ENCODE data around the gene KCNK7.
"Not testable (repeated sequence)": the region's sequence is repeated elsewhere in the genome, so short reads cannot be mapped to it uniquely, and the experiment has no call there.

The KCNK7 gene, protein sequence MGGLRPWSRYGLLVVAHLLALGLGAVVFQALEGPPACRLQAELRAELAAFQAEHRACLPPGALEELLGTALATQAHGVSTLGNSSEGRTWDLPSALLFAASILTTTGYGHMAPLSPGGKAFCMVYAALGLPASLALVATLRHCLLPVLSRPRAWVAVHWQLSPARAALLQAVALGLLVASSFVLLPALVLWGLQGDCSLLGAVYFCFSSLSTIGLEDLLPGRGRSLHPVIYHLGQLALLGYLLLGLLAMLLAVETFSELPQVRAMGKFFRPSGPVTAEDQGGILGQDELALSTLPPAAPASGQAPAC

DNA sequence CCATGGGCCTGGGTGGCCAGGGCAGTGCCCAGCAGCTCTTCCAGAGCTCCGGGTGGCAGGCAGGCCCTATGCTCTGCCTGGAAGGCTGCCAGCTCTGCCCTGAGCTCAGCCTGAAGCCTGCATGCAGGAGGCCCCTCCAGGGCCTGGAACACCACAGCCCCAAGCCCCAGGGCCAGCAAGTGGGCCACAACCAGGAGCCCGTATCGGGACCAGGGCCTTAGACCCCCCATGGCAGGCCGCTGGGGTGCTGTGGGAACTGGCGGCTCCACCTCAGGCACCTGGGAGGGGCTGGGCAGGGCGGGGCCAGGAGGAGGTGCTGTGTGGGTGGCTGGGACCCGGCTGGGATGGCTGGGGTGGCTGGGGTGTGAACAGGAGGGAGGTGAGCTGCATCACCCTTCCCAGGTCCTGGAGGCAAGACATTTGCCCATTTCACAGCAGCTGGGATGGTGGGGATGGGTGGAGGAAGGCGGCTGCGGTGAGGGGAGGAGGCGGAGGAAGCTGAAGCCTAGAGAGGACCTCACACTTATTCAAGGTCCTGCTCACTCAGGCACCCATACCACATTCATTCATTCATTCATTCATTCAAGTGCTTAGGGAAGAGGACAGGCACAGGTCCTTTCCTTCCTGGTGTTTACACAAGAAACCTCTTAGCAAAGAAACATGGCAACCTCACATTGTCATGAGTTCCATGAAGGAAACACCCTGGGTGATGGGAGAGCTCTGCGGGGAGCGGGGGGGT lies at the start of gene KCNK7:
TSS of gene KCNK7 (minus strand) at position 258 of the 739 bp plus-strand sequence. CDS start at position 230, 28 bp downstream.
- no peak for DNase-seq (ENCODE audit: low spot score)

DNA sequence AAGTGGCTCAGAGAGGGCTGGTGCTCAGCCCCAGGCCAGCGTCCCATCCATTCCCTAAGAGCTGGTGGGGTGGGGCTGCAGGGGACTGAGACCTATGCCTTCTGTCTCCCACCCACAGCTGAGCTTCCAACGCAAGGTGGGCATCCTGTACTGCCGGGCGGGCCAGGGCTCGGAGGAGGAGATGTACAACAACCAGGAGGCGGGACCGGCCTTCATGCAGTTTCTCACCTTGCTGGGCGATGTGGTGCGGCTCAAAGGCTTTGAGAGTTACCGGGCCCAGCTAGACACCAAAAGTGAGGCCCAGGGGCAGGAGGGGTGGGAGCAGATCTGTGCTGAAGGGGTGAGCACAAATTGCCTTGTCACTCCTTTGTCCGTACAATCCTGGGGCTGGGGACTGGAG lies 49.2 kb upstream of the KCNK7 start:
- DNase-seq (ENCODE audit: low spot score), result no peak

DNA sequence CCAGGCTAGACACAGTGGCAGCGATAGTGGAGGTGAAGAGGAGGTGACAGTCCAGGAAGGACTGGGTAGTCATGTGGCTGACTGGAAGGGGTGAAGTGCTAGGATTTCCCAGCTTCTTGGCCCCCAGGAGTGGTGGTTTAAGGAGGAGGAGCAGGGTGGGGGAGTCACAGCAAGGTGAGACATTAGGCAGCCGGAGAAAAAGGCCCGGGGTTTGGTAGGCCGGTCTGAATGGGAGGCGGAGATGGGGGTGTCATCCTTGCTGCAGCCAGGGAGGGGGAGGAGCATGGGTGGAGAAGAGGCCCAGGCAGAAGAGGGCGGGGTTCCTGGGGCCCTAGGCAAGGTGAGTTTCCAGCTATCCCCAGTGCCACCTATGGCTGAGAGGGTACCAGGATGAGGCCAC lies 48.4 kb upstream of the KCNK7 start:
- DNase-seq (ENCODE audit: low spot score), result no peak

DNA sequence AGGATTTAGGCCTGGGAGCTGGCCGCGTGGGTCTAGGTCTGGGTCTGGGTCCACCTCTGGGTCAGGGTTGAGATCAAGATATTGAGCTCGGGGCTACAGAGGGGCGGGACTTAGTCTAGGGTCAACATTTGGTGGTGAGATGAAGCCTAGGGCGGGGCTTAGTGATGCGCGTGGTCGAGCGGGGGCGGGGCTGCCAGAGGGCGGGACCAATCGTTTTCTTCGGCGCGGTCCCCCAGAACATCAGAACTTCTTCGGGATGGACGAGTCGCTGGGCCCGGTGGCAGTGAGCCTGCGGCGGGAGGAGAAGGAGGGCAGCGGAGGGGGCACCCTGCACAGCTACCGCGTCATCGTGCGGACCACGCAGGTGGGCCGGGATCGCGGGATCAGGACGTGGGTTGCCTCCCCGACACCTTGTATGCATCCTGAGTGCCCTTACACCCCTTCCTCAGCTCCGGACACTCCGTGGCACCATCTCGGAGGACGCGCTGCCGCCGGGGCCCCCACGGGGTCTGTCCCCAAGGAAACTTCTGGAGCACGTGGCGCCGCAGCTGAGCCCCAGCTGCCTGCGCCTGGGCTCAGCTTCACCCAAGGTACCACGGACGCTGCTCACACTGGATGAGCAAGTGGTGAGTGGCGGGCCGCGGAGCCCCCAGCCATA lies 46.5 kb upstream of the KCNK7 start:
- no peak for DNase-seq (ENCODE audit: low spot score)

DNA sequence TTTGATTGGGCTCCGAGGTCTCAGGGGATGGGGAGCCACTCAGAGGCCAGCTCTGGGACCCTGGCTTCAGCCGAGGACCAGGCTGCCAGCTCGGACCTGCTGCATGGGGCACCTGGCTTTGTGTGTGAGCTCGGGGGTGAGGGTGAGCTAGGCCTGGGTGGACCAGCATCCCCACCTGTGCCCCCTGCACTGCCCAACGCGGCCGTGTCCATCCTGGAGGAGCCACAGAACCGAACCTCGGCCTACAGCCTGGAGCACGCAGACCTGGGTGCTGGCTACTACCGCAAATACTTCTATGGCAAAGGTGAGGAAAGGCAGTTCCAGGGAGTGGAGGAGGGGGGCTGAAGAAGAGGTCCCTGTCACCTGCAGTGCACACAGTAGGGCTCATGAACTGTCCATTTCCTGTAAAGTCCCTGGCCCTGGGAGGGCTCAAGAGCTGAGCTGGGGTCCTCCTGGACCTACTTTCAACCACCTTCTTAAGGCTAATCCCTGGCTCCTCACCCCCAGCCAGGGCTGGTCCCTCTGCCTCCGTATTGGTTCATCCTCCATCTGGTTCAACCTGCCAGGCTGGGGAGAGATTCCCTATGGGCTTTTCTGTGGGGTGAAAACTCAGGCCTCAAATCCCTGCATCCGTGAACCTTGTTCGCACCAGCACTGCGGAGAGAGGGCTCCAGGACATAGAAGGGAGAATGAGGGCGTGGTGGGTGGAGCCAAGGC lies 45.9 kb upstream of the KCNK7 start:
- DNase-seq (ENCODE audit: low spot score), result no peak

DNA sequence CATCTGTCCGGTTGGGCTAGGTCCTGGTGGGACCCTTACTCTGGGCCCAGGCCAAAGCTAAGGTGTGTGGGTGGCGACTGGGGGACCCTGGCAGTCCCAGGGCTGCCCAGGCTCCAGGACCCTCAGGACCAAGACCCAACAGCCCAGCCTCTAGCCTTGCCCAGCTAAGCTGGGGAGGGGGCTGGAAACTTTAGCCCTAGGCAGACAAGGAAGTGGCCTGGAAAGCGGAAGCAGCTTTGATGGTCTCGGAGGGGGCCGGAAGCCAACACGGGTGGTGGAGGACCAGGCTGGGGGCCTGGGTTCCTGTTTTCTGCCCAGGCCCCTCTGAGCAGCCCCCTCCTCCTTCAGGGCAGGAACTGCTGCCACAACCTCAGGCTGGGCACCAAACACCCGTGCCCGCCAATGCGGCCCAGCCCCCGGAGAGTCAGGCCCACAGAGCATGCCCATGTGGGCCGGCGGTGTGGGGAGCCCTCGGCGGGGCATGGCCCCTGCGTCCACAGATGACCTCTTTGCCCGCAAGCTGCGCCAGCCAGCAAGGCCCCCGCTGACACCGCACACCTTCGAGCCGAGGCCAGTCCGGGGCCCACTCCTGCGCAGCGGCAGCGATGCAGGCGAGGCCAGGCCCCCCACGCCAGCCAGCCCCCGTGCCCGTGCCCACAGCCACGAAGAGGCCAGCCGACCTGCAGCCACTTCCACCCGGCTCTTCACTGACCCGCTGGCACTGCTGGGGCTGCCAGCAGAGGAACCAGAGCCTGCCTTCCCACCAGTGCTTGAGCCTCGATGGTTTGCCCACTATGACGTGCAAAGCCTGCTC lies 45.1 kb upstream of the KCNK7 start:
- no peak for DNase-seq (ENCODE audit: low spot score)

DNA sequence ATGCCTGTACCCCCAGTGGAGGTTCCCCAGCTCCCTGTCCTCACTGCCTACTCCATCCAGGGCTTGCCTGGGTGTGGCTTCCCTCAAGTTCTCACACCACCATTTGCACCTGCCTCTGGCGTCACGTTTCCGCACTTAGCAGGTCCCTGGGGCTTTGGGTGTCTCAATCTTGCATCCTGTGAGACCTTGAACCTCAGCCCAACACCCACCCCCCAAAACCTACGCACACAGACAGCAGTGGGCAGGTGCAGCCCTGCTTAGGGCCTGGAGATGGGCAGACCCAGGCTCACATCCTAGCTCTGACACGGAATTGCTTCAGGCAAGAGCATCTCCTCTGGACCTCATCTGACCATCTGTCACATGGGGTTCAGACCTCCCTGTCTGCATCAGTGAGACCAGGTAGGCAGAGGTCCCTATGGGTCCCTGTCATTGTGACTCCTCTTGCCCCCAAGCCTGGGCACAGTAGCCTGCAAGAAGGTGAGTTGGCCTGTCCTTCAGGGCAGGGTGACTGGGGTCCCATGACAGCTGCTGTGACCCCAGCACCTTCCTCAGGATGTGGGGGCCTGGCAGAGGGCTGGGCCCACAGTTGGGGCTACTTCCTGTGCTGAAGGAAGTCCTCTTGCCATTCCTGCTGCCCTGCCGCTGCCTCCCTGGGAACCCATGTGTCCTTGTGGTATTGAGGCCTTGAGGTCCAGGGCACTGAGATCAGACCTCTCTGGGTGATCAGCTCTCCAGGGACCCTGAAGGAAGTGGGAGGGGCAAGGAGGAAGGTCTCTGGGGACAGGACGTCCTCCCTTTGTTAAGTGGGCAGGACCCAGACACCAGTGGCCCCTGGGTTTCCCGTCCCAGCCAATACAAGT lies 44.3 kb upstream of the KCNK7 start:
- no peak for DNase-seq (ENCODE audit: low spot score)

DNA sequence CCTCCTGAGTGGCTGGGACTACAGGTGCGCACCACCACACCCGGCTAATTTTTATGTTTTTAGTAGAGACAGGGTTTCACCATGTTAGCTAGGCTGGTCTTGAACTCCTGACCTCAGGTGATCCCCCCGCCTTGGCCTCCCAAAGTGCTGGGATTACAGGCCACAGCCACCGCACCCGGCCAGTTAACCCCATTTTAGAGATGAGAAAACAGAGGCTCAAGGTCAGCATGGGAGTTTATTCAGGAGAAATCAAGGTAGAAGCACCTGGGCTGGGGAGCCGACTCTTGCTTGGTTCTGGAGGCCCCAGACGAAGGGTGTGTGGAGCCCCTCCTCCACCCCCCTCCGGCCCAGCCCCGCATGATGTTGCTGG lies 43.6 kb upstream of the KCNK7 start:
- not testable (repeated sequence) for DNase-seq (ENCODE audit: low spot score)

DNA sequence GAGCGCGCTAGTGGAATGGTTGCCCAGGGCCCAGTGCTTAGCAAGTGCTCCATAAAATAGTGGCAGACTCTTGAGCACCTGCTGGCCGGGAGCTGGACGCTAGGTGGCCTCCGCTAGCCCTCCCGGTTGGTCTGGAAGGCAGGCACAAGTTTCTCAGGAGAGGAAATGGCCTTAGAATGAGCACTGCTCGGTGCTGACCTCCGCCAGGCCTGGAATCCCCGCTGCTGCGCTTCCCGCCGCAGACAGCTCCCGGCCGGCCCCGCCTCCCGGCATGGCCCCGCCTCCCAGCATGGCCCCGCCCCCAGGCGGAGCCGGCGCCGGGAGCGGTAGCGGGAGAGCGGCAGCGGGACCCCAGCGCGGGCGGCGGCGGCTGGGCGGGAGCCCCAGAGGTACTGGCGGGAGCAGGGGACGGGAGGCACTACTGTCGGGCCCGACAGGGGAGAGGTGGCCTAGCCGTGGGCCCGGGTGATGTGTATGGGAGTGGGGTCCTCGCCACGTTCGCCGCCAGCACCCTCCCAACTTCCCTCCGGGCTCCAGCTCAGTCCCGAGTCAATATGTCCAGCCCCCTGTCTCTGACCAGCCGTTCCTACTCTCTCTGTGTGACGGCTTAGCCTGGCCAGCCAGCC lies 42.3 kb upstream of the KCNK7 start, which contains the start of gene SIPA1:
TSS of gene SIPA1 (plus strand) at position 308 of the 626 bp plus-strand sequence. CDS start 2,821 bp downstream, outside the sequence.
- DNase-seq (ENCODE audit: low spot score), result peak; percentile 84

DNA sequence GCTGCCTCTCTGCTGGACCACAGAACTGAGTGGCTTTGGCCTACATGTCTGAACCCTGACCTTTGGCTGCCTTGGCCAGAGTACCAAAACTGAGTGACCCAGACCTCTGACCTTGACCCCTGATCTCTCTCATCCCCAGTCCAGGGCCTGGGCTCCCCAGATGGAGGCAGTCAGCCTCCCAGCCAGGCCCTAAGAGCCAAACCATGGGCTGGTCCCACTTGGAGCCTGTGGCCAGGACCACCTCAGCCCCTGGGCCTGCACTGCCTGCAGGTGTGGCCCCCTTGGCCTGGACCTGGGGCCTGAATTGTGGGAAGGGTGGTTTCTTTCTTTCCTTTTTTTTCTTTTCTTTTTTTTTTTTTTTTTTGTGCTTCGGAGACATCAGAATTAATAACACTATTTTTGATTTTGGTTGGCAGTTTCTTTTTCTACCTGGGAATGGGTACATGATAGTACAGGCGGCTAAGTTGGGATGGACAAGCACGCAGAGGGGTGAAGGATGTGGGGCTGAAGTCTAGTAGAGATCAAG lies 41.5 kb upstream of the KCNK7 start:
- DNase-seq (ENCODE audit: low spot score), result no peak

DNA sequence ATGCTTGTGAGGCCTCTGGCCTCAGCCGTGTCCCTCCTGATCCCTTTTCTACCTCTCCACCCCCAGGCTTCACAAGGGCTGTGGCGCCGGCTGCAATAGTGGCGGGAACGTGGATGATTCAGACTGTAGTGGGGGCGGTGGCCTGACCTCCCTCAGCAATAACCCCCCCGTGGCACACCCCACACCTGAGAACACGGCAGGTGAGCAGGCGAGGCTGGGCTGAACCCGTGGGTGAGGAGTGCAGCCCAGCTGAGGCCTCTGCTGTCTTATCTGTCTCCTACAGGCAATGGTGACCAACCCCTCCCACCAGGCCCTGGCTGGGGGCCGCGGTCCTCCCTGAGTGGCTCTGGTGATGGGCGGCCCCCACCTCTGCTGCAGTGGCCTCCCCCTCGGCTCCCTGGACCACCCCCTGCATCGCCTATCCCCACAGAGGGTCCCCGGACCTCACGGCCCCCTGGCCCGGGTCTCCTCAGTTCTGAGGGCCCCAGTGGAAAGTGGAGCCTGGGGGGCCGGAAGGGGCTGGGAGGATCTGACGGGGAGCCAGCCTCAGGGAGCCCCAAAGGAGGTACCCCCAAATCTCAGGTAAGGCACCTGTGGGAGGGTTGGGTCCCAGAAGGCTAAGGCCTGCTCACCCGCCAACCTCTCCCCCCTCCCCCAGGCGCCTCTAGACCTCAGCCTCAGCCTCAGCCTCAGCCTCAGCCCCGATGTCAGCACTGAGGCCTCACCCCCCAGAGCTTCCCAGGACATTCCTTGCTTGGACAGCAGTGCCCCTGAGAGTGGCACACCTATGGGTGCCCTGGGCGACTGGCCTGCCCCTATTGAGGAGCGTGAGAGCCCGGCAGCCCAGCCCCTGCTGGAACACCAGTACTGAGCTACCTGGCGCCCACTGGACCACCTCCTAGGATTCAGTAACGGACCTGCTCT lies 40.8 kb upstream of the KCNK7 start:
- peak; percentile 82 for DNase-seq (ENCODE audit: low spot score)

DNA sequence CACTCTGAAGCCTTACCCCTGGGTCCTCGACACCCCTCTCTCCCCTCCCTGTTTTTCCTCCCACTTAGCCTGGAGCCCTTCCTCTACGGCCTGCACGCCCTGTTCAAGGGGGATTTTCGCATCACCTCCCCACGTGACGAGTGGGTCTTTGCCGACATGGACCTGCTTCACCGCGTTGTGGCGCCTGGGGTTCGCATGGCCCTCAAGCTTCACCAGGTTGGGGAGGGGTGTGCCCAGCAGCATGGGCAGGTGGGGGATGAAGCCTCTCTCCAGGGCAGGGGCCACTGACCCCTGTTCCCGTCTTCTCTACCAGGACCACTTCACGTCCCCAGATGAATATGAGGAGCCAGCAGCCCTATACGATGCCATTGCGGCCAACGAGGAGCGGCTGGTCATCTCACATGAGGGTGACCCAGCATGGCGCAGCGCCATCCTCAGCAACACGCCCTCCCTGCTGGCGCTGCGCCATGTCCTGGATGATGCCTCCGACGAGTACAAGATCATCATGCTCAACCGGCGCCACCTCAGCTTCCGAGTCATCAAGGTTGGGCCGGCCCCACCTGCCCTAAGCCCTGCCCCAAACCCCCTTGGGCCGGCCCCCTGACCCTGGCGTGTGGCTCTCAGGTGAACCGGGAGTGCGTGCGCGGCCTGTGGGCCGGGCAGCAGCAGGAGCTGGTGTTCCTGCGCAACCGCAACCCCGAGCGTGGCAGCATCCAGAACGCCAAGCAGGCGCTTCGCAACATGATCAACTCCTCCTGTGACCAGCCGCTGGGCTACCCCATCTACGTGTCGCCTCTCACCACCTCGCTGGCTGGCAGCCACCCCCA lies 39.5 kb upstream of the KCNK7 start:
- DNase-seq (ENCODE audit: low spot score), result peak; percentile 73

DNA sequence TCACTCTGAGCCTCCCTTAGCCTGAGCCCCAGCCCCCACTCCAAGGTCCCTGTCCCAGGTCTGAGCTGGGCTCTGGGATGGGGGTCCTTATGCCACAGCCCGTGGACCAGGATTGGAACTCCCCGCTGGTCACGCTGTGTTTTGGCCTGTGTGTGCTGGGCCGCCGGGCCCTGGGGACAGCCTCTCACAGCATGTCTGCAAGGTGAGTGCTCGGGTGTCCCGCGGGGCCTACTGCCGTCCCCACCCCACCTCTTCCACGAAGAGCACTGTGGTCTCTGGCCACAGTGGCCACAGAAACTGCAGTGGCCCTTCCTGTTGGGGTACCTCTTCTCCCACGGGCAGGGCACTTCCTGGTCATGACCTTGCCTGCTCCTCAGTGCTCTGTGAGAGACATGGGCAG lies 38.8 kb upstream of the KCNK7 start:
- no peak for DNase-seq (ENCODE audit: low spot score)

DNA sequence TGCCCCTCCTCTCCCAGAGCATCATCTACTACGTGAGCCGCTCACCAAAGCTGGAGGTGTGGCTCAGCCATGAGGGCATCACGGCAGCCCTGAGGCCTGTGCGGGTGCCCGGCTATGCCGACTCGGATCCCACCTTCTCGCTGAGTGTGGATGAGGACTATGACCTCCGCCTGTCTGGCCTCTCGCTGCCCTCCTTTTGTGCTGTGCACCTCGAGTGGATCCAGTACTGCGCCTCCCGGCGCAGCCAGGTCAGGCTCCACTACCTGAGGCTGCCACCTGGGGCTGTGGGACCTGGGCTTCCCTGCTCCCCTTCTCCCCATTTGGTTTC lies 38.5 kb upstream of the KCNK7 start:
- DNase-seq (ENCODE audit: low spot score), result no peak

DNA sequence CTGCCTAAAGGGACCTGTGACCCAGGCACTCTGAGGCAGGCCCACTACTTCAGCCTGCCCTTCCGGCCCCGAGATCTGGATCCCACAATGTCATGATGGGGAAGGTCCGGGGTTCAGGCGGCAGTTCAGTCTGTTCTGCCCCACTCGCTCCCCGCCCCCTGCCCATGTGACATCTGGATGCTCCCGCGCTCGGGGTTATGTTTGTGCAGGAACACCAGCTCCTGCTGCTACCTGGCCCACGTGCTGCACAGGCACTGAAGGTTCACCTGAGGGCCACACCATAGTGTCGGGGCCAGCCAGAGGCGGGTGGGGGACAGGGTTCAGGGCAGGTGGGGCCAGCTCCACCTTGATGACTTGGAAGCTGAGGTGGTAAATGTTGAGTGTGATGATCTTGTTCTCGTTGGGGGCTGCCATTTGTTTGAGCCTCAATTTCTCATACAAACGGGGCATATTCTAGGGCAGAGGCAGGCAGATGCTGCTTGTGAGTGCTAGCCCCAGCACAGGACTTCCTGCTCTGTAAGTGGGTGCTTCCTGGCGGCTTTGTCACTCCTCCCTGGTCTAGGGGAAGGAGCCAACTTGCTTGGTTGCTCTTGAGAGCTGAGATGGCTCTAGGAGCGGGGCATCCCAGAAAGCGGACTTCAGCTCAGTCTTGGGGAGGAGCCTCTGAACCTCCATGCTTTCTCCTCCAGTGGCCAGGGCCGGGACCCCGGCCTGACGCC lies 37.9 kb upstream of the KCNK7 start:
- DNase-seq (ENCODE audit: low spot score), result no peak

DNA sequence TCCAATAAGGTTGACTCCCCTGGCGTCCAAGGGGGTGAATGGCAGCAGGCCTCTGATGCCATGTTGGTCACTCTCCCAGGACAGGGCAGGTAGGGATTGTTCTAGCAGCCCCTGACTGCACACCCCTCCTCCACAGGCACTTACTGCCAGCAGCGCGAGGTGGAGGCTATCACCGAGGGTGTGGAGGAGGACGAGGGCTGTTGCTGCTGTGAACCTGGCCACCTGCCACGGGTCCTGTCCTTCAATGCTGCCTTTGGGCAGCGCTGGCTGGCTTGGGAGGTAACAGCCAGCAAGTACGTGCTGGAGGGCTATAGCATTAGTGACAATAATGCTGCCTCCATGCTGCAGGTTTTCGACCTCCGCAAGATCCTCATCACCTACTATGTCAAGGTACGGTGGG lies 34.6 kb upstream of the KCNK7 start:
- no peak for DNase-seq (ENCODE audit: low spot score)

DNA sequence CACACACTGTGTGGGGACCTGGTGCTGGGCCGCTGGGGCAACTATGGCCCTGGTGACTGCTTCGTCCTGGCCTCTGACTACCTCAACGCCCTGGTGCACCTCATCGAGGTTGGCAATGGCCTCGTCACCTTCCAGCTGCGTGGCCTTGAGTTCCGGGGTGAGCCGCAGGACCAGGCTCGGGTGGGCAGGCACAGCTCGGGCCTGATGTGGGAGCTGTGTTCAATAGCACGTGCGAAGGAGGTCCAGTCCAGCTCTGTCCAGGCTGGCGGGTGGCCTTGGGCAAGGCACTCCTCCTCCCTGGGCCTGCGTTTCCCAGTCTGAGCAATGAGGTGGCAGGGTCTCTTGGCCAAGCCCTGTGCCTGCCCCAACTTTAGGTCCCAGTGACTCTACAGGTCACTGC lies 34.0 kb upstream of the KCNK7 start:
- DNase-seq (ENCODE audit: low spot score), result no peak
